Lower lobe of right lung (tissue), 2 donors: ENCODE data around the gene FOXN3. TPM values are rescaled to one million over a fixed set of nuclear protein-coding genes. Genes with fewer than 3 reads are reported as not detected.

Experiments used
- ATAC-seq, 2 donors: fragments of 200-7000 bp; cut with Tn5 transposase; one replicate each; pipeline ENCODE4 v1.9.1; 2020 to 2022; ENCODE audit warnings: mild to moderate bottlenecking in 2 of 2, moderate library complexity in 2 of 2
- DNase-seq: peaks from one replicate; pipeline ENCODE4 v3.0.0-alpha.2; 2020
- H3K27ac ChIP-seq: fragments of 200-600 bp; one replicate; pipeline ENCODE4 v1.8.0; 2022
- H3K27me3 ChIP-seq: fragments of 200-600 bp; one replicate; pipeline ENCODE4 v1.8.0; 2022; ENCODE audit warnings: low read depth
- H3K36me3 ChIP-seq: fragments of 200-600 bp; one replicate; pipeline ENCODE4 v1.8.0; 2022; ENCODE audit warnings: mild to moderate bottlenecking
- H3K4me1 ChIP-seq: fragments of 200-600 bp; one replicate; pipeline ENCODE4 v1.8.0; 2022
- H3K4me3 ChIP-seq: fragments of 200-600 bp; one replicate; pipeline ENCODE4 v1.8.0; 2022; ENCODE audit warnings: mild to moderate bottlenecking
- H3K9me3 ChIP-seq: fragments of 200-600 bp; one replicate; pipeline ENCODE4 v1.8.0; 2022
- CTCF ChIP-seq: fragments of 200-600 bp; IDR thresholded peaks from one replicate; pipeline ENCODE4 v1.8.0; 2022; ENCODE audit warnings: antibody characterized with exemption, mild to moderate bottlenecking
- intact Hi-C: fragments of 100-400 bp; cut with DNase I; formaldehyde crosslinking; loops from one replicate; pipeline ENCODE4 v1.11.0; 2022
- total RNA-seq: library from RNA; stranded (reverse); fragmentation: NEBNext Ultra II Directional; extraction: Animal tissue kit (Norgen Biotek cat#: 25700); gene quantifications from one replicate; pipeline ENCODE4 v1.2.1, GENCODE V29; 2021
- donor health status: DM: no; HTN: yes; CAD: no; lungs with severe emphysema.

FOXN3 gene
- total RNA-seq, 1 donor from 2014 or later: 116 TPM

GRCh38 chr14:89331398-89331797 is 85.6 kb downstream of the FOXN3 start:
- H3K27ac ChIP-seq: no peak overlapping the region
- no peaks in the 10 kb centered on the region for H3K9me3 ChIP-seq
- H3K4me3 ChIP-seq: no peak overlapping the region
- no peaks in the 10 kb centered on the region for H3K36me3 ChIP-seq
- no peak for TF ChIP-seq CTCF
- no peak for DNase-seq
- intact Hi-C loops: no loop called here
- no peaks in the 10 kb centered on the region for H3K27me3 ChIP-seq
- H3K4me1 ChIP-seq: no peaks in the 10 kb centered on the region
- ATAC-seq: no peak

- intact Hi-C loops: no loop called here
- no peak for DNase-seq
- Histone ChIP-seq H3K27me3 (no peaks in the 10 kb centered on the region), H3K36me3 (no peaks in the 10 kb centered on the region), H3K4me3 (no peak overlapping the region), H3K27ac (no peak overlapping the region), H3K9me3 (no peaks in the 10 kb centered on the region), H3K4me1 (no peaks in the 10 kb centered on the region)
- ATAC-seq: peak; percentile 47
- TF ChIP-seq CTCF: no peak
Observed at GRCh38 chr14:89330236-89331002, 86.6 kb downstream of the FOXN3 start.

- Histone ChIP-seq H3K9me3 (no peaks in the 10 kb centered on the region), H3K4me1 (no peaks in the 10 kb centered on the region), H3K4me3 (no peak overlapping the region), H3K27me3 (no peaks in the 10 kb centered on the region), H3K27ac (no peak overlapping the region), H3K36me3 (no peaks in the 10 kb centered on the region)
- TF ChIP-seq CTCF: no peak
- ATAC-seq: no peak
- no peak for DNase-seq
- intact Hi-C loops: no loop called here
Observed at GRCh38 chr14:89327771-89328212, 89.2 kb downstream of the FOXN3 start.

GRCh38 chr14:89325959-89326358 is 91.1 kb downstream of the FOXN3 start:
- no peak for TF ChIP-seq CTCF
- intact Hi-C loops: no loop called here
- no peak overlapping the region for H3K4me3 ChIP-seq
- no peaks in the 10 kb centered on the region for H3K36me3 ChIP-seq
- no peaks in the 10 kb centered on the region for H3K4me1 ChIP-seq
- H3K27ac ChIP-seq: no peak overlapping the region
- no peaks in the 10 kb centered on the region for H3K27me3 ChIP-seq
- H3K9me3 ChIP-seq: no peaks in the 10 kb centered on the region
- ATAC-seq: no peak
- no peak for DNase-seq

- H3K36me3 ChIP-seq: no peaks in the 10 kb centered on the region
- no peak for TF ChIP-seq CTCF
- H3K27me3 ChIP-seq: no peaks in the 10 kb centered on the region
- no peak for DNase-seq
- no peaks in the 10 kb centered on the region for H3K4me1 ChIP-seq
- H3K27ac ChIP-seq: no peak overlapping the region
- H3K4me3 ChIP-seq: no peak overlapping the region
- intact Hi-C loops: no loop called here
- no peaks in the 10 kb centered on the region for H3K9me3 ChIP-seq
- ATAC-seq: no peak
Observed at GRCh38 chr14:89325299-89325883, 91.6 kb downstream of the FOXN3 start.
